A549 (cell line): ENCODE results near the gene FUS. TPM values are rescaled to one million over a fixed set of nuclear protein-coding genes. Genes with fewer than 3 reads are reported as not detected.
A peak's percentile ranks its signal among the peaks of the same experiment; 100 is the strongest.
"Not testable (repeated sequence)": the region's sequence is repeated elsewhere in the genome, so short reads cannot be mapped to it uniquely, and the experiment has no call there.

Source experiments
- ATAC-seq, 2 experiments: fragments of 200-7000 bp in 1 of 2; fragments of >200 bp in 1 of 2; cut with Nextera tagmentation in 1 of 2; cut with Tn5 transposase in 1 of 2; 3 replicates each; pipeline versions ENCODE4 v1.8.0 to v1.9.1; 2018 to 2020; ENCODE audit warnings: mild to moderate bottlenecking in 1 of 2, moderate library complexity in 1 of 2
- CTCF ChIA-PET: fragments of 300-600 bp; sonication (Branson Sonifier 250); formaldehyde crosslinking; extraction: SDS; loops from one replicate; lab custom pipeline; 2021; ENCODE audit warnings: antibody characterized with exemption, inconsistent platforms; lab: Yijun Ruan, JAX
- POLR2A ChIA-PET: fragments of 350-600 bp; formaldehyde crosslinking; extraction: SDS; loops from one replicate; lab custom pipeline; 2021; ENCODE audit warnings: antibody characterized with exemption, inconsistent platforms; lab: Yijun Ruan, JAX
- DNase-seq, 2 experiments: peaks; one replicate each; pipeline versions ENCODE4 v3.0.0 to v3.0.0-alpha.2; 2011 to 2016; ENCODE audit warnings: low read depth in 1 of 2, low spot score in 1 of 2
- FAIRE-seq: peaks from 2 replicates; lab custom pipeline; 2011; peaks lifted over from hg19 to GRCh38; lab: Jason Lieb, UNC
- H3K27ac ChIP-seq, 2 experiments: fragments of >200 bp; sonication (Bioruptor Twin); formaldehyde crosslinking; 3 replicates each; pipeline ENCODE4 v1.5.1; 2016 to 2017
- H3K4me1 ChIP-seq: fragments of >200 bp; sonication (Bioruptor Twin); formaldehyde crosslinking; 3 replicates; pipeline ENCODE4 v1.6.1; 2016
- H3K4me2 ChIP-seq: fragments of >200 bp; sonication (Bioruptor Twin); formaldehyde crosslinking; 3 replicates; pipeline ENCODE4 v1.6.1; 2016
- H3K4me3 ChIP-seq: fragments of >200 bp; sonication (Bioruptor Twin); formaldehyde crosslinking; 3 replicates; pipeline ENCODE4 v1.5.1; 2016
- H3K9me3 ChIP-seq: fragments of >200 bp; sonication (Bioruptor Twin); formaldehyde crosslinking; 3 replicates; pipeline ENCODE4 v1.6.1; 2016
- BHLHE40 ChIP-seq: IDR thresholded peaks from 2 replicates; pipeline ENCODE4 v1.6.1; 2012; ENCODE audit warnings: low read depth, low read length, inconsistent platforms
- CBX8 ChIP-seq: fragments of 200-600 bp; sonication (generic); IDR thresholded peaks from 2 replicates; pipeline ENCODE4 v1.6.1; 2016
- EHF ChIP-seq: fragments of 250-450 bp; sonication (Bioruptor Pico); IDR thresholded peaks from 2 replicates; pipeline ENCODE4 v1.5.0; 2020; ENCODE audit warnings: mild to moderate bottlenecking
- FOSL2 ChIP-seq, 2 experiments: fragments of 450-650 bp in 1 of 2; fragments of >200 bp in 1 of 2; sonication (Bioruptor Twin) in 1 of 2; formaldehyde crosslinking; IDR thresholded peaks; 2 replicates each; pipeline versions ENCODE4 v1.5.0 to v1.6.1; 2016 to 2020; ENCODE audit warnings: mild to moderate bottlenecking in 1 of 2, moderate library complexity in 1 of 2
- MAFK ChIP-seq: fragments of 450-650 bp; IDR thresholded peaks from 2 replicates; pipeline ENCODE4 v1.6.1; 2014; ENCODE audit not compliant: partially characterized antibody
- NPAS2 ChIP-seq: fragments of 250-450 bp; sonication (Bioruptor Pico); IDR thresholded peaks from 2 replicates; pipeline ENCODE4 v1.8.0; 2022; ENCODE audit warnings: mild to moderate bottlenecking, moderate library complexity, borderline replicate concordance
- POLR2A ChIP-seq: IDR thresholded peaks from 2 replicates; pipeline ENCODE4 v1.6.1; 2012; ENCODE audit warnings: mild to moderate bottlenecking, low read length
- RCOR1 ChIP-seq: fragments of 150-350 bp; IDR thresholded peaks from 2 replicates; pipeline ENCODE4 v1.6.1; 2014; ENCODE audit warnings: antibody characterized with exemption, low read length, low read depth
- USF2 ChIP-seq: fragments of 450-650 bp; IDR thresholded peaks from 2 replicates; pipeline ENCODE4 v1.6.1; 2014; ENCODE audit warnings: antibody characterized with exemption
- ZSCAN20 ChIP-seq: fragments of 250-450 bp; sonication (Bioruptor Pico); IDR thresholded peaks from 2 replicates; pipeline ENCODE4 v1.8.0; 2022; ENCODE audit warnings: mild to moderate bottlenecking, moderate library complexity
- WGBS: methylation state at CpG from one replicate; pipeline ENCODE4 v1.1.6; 2017; ENCODE audit errors: missing lambda C conversion rate; 5-methylcytosine and 5-hydroxymethylcytosine counted together
- polyA plus RNA-seq, 4 experiments: library from polyadenylated mRNA; depleted of rRNA in 3 of 4; stranded (reverse); fragments of >200 nt; fragmentation: RNase III in 1 of 4; extraction: RNeasy Plus Mini Kit Qiagen cat#74134 plus additional on column Dnase treatment in 1 of 4; gene quantifications; 2 replicates in 3 of 4; 3 replicates in 1 of 4; pipeline ENCODE4 v1.2.3, GENCODE V29; 2011 to 2017
- TF ChIP-seq, protein P1 (sequence below): fragments of >200 bp; sonication (Bioruptor Twin); formaldehyde crosslinking; IDR thresholded peaks from 3 replicates; pipeline ENCODE4 v1.6.1; 2016
- TF ChIP-seq, protein P2 (sequence below): IDR thresholded peaks from 2 replicates; pipeline ENCODE4 v1.6.1; 2012

The FUS gene
- polyA plus RNA-seq, 2 of the 4 experiments (the other 2 are of a cell fraction), result 224 to 740 TPM

- Histone ChIP-seq H3K4me3 (no peak overlapping the region), H3K9me3 (no peaks in the 10 kb centered on the region), H3K4me1 (peaks cover 35% of the 10 kb centered on the region), H3K27ac (no peak overlapping the region), H3K4me2 (no peak overlapping the region)
- ATAC-seq (no peak), FAIRE-seq (no peak), DNase-seq (no peak)
- ChIA-PET CTCF (interaction anchor here (1.1 to 1.6 kb wide), 3 partner anchors 9 to 183 kb away, joined by 3 to 6 read pairs (median 5); partner anchors contain the start of gene HSD3B7), POLR2A (interaction anchor here (2.9 kb wide), 1 partner anchor 19 kb away, joined by 10 read pairs; the partner anchor contains the start of gene KAT8)
- TF ChIP-seq POLR2A, result no peak
- TF ChIP-seq NPAS2 (CRISPR knock-in tag), result no peak
- TF ChIP-seq MAFK, result no peak
- no peak for TF ChIP-seq EHF (CRISPR knock-in tag)
- WGBS, result 87% methylated on average over 5 of the region's 6 CpGs
These were observed 43.7 kb upstream of the FUS start for GRCh38 chr16:31136287-31136662.

GRCh38 chr16:31136822-31137499 is 43.0 kb upstream of the FUS start:
- not testable (repeated sequence) for ATAC-seq, DNase-seq, H3K4me3 ChIP-seq, H3K9me3 ChIP-seq, H3K27ac ChIP-seq, H3K4me2 ChIP-seq, FAIRE-seq
- H3K4me1 ChIP-seq, result peaks cover 41% of the 10 kb centered on the region
- 87% methylated on average over 20 of the region's 20 CpGs for WGBS
- POLR2A ChIA-PET, result interaction anchor here (0.6 to 2.9 kb wide), 3 partner anchors 19 to 84 kb away, joined by 3 to 10 read pairs (median 3); partner anchors contain the start of genes FUS and KAT8
- CTCF ChIA-PET, result interaction anchor here (0.9 to 1.3 kb wide), 3 partner anchors 17 to 183 kb away, joined by 3 to 5 read pairs (median 3); partner anchors contain the start of gene HSD3B7

DNA sequence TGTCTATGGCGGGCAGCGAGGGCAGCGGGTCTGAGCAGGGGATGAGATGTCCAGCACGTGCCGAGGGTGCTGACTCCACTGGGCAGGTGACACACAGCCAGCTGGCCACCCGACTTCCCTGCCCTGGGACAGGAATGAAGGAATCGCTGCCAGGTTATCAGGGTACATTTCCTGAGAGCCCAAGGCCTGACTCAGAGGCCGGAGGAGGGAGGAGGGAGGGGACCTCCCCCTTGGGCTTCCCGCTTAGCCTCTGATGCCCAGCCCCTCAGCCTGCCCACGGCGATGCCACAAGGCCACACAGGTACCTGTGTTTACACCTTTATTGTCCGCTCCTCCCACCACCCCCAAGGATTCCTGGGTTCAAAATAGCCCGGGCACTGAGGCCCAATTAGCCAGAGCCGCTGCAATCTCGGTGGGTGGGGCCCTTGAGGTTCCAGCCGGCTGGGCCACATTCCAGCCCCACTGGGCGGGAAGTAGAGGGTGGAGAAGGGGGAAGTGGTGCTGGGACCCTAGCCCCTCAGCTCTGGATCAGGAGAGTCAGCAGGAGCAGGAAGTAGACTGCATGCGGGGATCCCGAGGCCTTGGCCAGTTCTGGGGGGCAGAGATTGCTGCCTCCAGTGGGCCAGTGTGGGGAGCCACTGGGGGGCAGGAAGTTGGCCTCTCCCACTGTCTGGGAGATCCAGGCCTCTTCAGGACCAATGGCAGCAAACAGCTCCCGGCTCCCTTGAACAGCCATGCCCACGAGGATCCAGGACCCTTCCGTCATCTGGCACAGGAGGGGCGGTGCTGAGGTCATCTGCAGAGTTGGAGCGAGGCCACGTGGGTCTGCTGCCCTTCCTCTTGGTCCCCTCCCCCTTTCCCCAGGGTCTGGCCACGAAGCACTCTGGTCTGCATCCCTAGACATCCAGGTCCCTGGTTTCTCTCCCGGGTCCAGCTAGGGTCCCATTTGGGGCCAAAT is 41.0 kb upstream of the FUS start:
- no peaks in the 10 kb centered on the region for H3K9me3 ChIP-seq
- FAIRE-seq, result no peak
- peak overlapping the region; percentile 71 to 88 for H3K27ac ChIP-seq
- ATAC-seq, result peak; percentile 22 to 24; a peak in 4 of 6 replicates
- H3K4me1 ChIP-seq, result peaks cover 46% of the 10 kb centered on the region
- ChIA-PET CTCF (interaction anchor here (1.0 to 6.8 kb wide), 3 partner anchors 20 to 154 kb away, joined by 3 to 166 read pairs (median 5); partner anchors contain the start of genes HSD3B7 and KAT8), POLR2A (interaction anchor here (1.4 to 2.0 kb wide), 2 partner anchors 22 to 41 kb away, joined by 3 to 17 read pairs; partner anchors contain the start of genes FUS and KAT8)
- H3K4me3 ChIP-seq, result no peak overlapping the region
- WGBS, result 55% methylated on average over 25 of the region's 27 CpGs
- TF ChIP-seq CBX8 (no peak), USF2 (peak; percentile 35; the same call in 1 of the 2 replicates), BHLHE40 (peak; percentile 94), ZSCAN20 (CRISPR knock-in tag) (no peak), FOSL2 (IDR thresholded peaks at IDR 0.05) (no peak), FOSL2 (CRISPR knock-in tag; IDR thresholded peaks at IDR 0.05) (peak; percentile 71), RCOR1 (no peak)
- TF ChIP-seq, protein P1, sequence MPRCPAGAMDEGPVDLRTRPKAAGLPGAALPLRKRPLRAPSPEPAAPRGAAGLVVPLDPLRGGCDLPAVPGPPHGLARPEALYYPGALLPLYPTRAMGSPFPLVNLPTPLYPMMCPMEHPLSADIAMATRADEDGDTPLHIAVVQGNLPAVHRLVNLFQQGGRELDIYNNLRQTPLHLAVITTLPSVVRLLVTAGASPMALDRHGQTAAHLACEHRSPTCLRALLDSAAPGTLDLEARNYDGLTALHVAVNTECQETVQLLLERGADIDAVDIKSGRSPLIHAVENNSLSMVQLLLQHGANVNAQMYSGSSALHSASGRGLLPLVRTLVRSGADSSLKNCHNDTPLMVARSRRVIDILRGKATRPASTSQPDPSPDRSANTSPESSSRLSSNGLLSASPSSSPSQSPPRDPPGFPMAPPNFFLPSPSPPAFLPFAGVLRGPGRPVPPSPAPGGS, result no peak
- TF ChIP-seq, protein P2, sequence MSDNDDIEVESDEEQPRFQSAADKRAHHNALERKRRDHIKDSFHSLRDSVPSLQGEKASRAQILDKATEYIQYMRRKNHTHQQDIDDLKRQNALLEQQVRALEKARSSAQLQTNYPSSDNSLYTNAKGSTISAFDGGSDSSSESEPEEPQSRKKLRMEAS, result peak; percentile 74
- H3K4me2 ChIP-seq, result peak overlapping the region; percentile 64
- peak; percentile 64 to 76 for DNase-seq

- DNase-seq, FAIRE-seq, ATAC-seq, H3K4me3 ChIP-seq, H3K9me3 ChIP-seq: not testable (repeated sequence)
- peaks cover 30% of the 10 kb centered on the region for H3K4me1 ChIP-seq
- ChIA-PET POLR2A (interaction anchor here (1.7 to 2.9 kb wide), 3 partner anchors 15 to 39 kb away, joined by 9 to 73 read pairs (median 37); partner anchors contain the start of genes FUS and KAT8), CTCF (interaction anchor here (0.5 to 6.8 kb wide), 8 partner anchors 22 to 302 kb away, joined by 3 to 166 read pairs (median 6); partner anchors contain the start of genes HSD3B7, KAT8, VKORC1 and ZNF843)
- 94% methylated on average over 9 of the region's 9 CpGs for WGBS
- H3K4me2 ChIP-seq, result peak overlapping the region; percentile 71; the same call in 1 of the 3 replicates
- peak overlapping the region; percentile 69 to 84; a peak in 5 of 6 replicates for H3K27ac ChIP-seq
These were observed 38.9 kb upstream of the FUS start for GRCh38 chr16:31141071-31141469.
